ENCODE results near the gene WNT1. TPM values are rescaled to one million over a fixed set of nuclear protein-coding genes. Genes with fewer than 3 reads are reported as not detected.

The WNT1 gene
- total RNA-seq, 2 experiments from 2014 or later: 0.87 to 1.2 TPM

DNA sequence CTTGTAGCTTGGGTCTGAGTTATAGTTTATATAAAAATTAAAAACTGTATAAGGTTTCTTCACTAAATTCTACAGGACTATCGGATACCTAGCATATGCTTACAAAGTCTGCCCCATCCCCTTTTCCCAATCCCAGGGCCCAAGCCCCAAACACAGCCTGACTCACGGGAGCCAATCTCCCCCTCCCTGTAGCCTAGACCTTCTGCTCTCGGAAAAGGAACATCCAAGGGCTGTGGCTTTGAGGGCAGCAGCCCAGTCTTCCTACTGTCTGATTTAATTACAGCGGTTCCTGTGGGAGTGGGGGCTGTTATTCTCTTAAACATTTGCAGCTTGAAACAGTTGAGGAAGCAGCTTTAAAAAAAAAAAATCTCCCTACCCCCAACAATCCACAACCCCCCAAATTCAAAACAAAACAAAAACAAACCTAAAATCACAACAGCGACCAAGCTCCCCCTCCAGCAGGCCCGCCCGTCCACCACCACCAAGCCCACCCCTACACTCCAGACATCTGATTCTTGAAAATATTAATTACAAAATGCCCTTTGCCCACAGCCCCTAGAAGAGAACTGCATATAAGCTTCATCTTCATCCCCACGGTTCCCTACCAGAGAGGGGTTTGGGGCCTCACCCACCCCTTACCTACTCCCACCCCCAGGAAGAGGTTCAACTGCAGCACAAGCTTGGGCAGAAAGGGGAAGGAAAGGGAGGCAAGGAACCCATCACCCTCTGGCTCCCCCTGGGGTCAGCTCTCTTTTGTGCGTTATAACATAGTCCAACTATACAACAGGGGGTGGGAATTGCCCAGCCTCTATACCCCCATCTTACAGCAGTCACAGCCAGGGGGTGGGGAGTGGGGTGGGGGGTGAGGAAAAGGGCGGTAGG, 41.6 kb downstream of the WNT1 start:
- Mint-ChIP-seq H3K9me3 (ENCODE audit: low read depth) (no peaks in the 10 kb centered on the region), H3K4me1 (peaks cover 28% of the 10 kb centered on the region), H3K27ac (peak overlapping the region; percentile 97), H3K36me3 (peaks cover 23% of the 10 kb centered on the region), H3K27me3 (no peaks in the 10 kb centered on the region), H3K4me3 (peak overlapping the region; percentile 86)
- ATAC-seq (no peak), DNase-seq (peak; percentile 73)
- CTCF ChIA-PET: interaction anchor here (0.5 to 3.1 kb wide), 25 partner anchors 9 to 216 kb away, joined by 3 to 41 read pairs (median 4); partner anchors contain the start of genes DDN, FKBP11, RHEBL1 and WNT1

DNA sequence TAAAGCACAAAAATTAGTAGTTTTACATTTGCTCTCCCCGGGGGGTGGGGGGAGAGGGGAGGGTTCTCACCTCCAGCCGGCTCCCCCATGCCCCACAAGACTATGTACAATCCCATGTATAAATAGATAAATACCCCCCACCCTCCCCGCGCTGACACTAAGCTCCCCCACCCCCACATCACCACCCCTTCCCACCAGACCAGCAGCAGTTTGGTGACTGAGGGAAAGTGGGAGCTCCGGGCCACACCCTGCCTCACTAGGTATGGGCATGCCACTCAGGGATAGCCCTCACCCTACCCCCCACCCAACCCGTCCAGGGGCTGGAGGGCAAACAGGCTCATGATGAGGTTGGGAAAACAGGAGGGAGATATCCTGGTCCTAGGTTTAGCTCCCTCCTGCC, 42.3 kb downstream of the WNT1 start:
- CTCF ChIA-PET: interaction anchor here (0.8 to 3.1 kb wide), 16 partner anchors 9 to 113 kb away, joined by 3 to 41 read pairs (median 6); partner anchors contain the start of genes DDN, FKBP11, RHEBL1 and WNT1
- Mint-ChIP-seq H3K4me1 (peaks cover 26% of the 10 kb centered on the region), H3K27ac (no peak overlapping the region)

DNA sequence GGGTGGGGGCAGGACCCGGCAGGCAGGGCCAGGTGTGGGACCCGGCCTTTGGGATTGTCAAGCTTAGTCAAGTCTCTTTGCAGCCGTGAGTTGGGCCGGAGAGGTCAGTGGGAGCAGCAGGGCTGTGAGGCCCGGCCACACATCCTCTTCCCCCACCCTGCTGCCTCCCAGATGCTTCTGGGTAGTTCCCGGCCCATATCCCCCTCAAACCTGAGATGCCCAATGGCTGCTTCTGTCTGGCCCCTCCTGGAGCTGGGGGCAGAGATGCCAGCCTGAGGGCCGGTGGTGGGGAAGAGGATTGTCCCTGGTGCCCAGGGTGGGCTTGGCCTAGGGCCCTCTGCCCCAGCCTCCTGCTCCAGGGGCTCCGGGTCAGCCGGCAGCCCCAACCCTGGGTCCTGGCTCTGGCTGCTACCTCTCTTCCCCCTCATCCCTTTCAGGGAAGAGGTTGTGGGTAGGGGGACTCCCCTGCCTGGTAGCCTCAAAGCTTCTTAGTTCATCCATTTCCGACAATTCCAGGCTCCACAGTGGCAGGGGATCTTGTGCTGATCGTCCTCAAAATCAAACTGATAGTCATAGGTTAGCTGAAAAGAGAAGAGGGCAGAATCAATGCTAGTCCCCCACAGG, 43.3 kb downstream of the WNT1 start:
- CTCF ChIA-PET: interaction anchor here (1.4 to 3.4 kb wide), 4 partner anchors 14 to 26 kb away, joined by 3 to 41 read pairs (median 11); no protein-coding TSS in a partner anchor
- Mint-ChIP-seq H3K9me3 (ENCODE audit: low read depth) (no peaks in the 10 kb centered on the region), H3K4me1 (peaks cover 22% of the 10 kb centered on the region), H3K27ac (peak overlapping the region; percentile 33), H3K27me3 (no peaks in the 10 kb centered on the region), H3K36me3 (peaks cover 32% of the 10 kb centered on the region), H3K4me3 (no peak overlapping the region)
- ATAC-seq (no peak), DNase-seq (no peak)

More for the DNA sequence above, 42.3 kb downstream of the WNT1 start:
- Mint-ChIP-seq H3K4me3 (no peak overlapping the region), H3K9me3 (ENCODE audit: low read depth) (no peaks in the 10 kb centered on the region), H3K36me3 (peaks cover 28% of the 10 kb centered on the region), H3K27me3 (no peaks in the 10 kb centered on the region)
- DNase-seq (no peak), ATAC-seq (no peak)

DNA sequence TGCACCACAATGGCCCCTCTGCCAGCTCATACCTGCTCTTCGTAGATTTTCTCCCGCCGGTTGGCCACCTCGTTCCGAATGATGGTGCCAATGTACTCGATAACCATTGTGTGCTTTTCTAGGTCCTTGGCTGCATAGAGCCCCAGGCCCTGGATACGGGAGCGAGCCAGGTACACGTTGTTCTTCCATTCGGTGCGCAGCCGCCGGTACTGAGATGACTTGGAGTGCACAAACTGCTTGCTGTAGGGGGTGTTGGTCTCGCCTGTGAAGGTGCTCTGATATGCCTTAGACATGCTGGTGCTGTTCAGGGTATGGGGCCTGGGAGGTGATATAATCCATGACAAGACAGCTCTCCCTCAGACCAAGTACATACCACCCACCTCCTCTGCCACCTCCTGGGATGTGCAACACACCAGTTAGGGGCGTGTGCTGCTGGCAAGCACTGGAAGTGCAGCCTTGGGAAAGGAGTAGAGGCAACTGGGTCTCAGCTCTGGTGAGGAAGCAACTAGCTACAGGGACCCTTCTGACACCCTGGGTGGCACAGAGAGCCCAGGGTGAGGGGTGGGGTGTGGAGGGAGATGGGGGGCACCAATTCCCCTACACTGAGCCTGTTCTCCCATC, 44.5 kb downstream of the WNT1 start:
- Mint-ChIP-seq H3K4me1 (peaks cover 13% of the 10 kb centered on the region), H3K27ac (peak overlapping the region; percentile 18), H3K27me3 (no peaks in the 10 kb centered on the region), H3K36me3 (peaks cover 30% of the 10 kb centered on the region), H3K4me3 (no peak overlapping the region), H3K9me3 (ENCODE audit: low read depth) (no peaks in the 10 kb centered on the region)
- no peak for DNase-seq
- ATAC-seq: no peak
- CTCF ChIA-PET: interaction anchor here (1.0 to 3.4 kb wide), 4 partner anchors 21 to 34 kb away, joined by 3 to 14 read pairs (median 3); no protein-coding TSS in a partner anchor

- Mint-ChIP-seq H3K27me3 (no peaks in the 10 kb centered on the region), H3K4me3 (no peak overlapping the region), H3K36me3 (peaks cover 35% of the 10 kb centered on the region), H3K27ac (peak overlapping the region; percentile 26), H3K4me1 (peaks cover 10% of the 10 kb centered on the region), H3K9me3 (ENCODE audit: low read depth) (no peaks in the 10 kb centered on the region)
- no peak for DNase-seq
- ATAC-seq: no peak
- CTCF ChIA-PET: interaction anchor here (1.0 to 3.4 kb wide), 2 partner anchors 20 to 25 kb away, joined by 3 to 14 read pairs; no protein-coding TSS in a partner anchor
Observed at GRCh38 chr12:49023812-49024211, 45.7 kb downstream of the WNT1 start.

- Mint-ChIP-seq H3K36me3 (peaks cover 36% of the 10 kb centered on the region), H3K4me3 (no peak overlapping the region), H3K4me1 (peaks cover 5% of the 10 kb centered on the region), H3K27me3 (no peaks in the 10 kb centered on the region), H3K27ac (no peak overlapping the region), H3K9me3 (ENCODE audit: low read depth) (no peaks in the 10 kb centered on the region)
- CTCF ChIA-PET: interaction anchor here (3.4 kb wide), 1 partner anchor 19 kb away, joined by 14 read pairs; no protein-coding TSS in a partner anchor
- DNase-seq: no peak
- ATAC-seq: no peak
Observed at GRCh38 chr12:49024543-49024942, 46.4 kb downstream of the WNT1 start.

GRCh38 chr12:49025463-49025862, 47.3 kb downstream of the WNT1 start:
- Mint-ChIP-seq H3K27ac (no peak overlapping the region), H3K4me3 (no peak overlapping the region)
- ATAC-seq: no peak

GRCh38 chr12:49026101-49026500, 48.0 kb downstream of the WNT1 start:
- ATAC-seq (no peak), DNase-seq (no peak)
- H3K4me1 Mint-ChIP-seq: no peaks in the 10 kb centered on the region
- H3K36me3 Mint-ChIP-seq: peaks cover 34% of the 10 kb centered on the region
- CTCF ChIA-PET: no interaction called here
- no peaks in the 10 kb centered on the region for H3K9me3 Mint-ChIP-seq (ENCODE audit: low read depth)
- no peak overlapping the region for H3K27ac Mint-ChIP-seq
- H3K27me3 Mint-ChIP-seq: no peaks in the 10 kb centered on the region
- no peak overlapping the region for H3K4me3 Mint-ChIP-seq

More at GRCh38 chr12:49025463-49025862, 47.3 kb downstream of the WNT1 start:
- Mint-ChIP-seq H3K27me3 (no peaks in the 10 kb centered on the region), H3K36me3 (peaks cover 36% of the 10 kb centered on the region), H3K9me3 (ENCODE audit: low read depth) (no peaks in the 10 kb centered on the region), H3K4me1 (no peaks in the 10 kb centered on the region)
- DNase-seq: no peak
- CTCF ChIA-PET: no interaction called here

DNA sequence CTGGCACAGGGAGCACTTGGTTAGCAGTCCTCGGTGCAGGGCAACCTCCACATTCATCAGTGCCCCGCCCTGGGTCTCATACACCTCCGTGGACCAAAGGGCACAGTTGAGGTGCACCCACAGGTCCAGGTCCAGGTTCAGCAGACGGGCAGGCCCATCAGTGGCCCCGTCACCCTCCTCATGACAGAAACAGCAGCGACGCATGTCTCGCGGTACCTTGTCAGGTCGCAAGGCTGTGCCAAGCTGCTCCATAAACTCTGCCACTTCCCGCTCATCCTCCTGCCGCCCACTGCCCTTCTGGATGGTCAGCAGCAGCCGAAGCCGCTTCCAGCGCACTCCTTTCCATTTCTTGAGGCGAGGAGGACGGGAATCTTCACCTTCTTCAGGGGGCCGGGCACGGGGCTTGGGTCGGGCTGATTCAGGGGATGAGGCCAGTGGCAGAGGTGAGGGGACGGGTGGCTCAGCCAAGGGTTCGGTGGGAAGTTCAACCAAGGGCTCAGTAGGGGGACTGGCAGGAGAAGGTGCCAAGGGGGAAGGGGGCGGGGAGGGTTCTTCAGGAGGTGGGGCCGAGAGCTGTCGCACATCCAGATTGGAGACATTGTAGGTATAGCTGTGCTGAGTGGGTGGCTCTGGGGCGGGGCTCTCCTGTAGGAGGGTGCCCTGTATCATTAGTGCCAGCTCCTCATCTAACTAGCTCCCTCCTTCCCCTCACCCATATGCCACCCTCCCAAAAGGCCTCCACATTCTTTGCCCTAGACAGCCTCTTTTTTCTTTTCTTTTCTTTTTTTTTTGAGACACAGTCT, 48.8 kb downstream of the WNT1 start:
- peaks cover 30% of the 10 kb centered on the region for H3K36me3 Mint-ChIP-seq
- H3K9me3 Mint-ChIP-seq (ENCODE audit: low read depth): no peaks in the 10 kb centered on the region
- DNase-seq (no peak), ATAC-seq (no peak)
- CTCF ChIA-PET: interaction anchor here (1.0 to 4.6 kb wide), 2 partner anchors 16 to 174 kb away, joined by 3 to 24 read pairs; no protein-coding TSS in a partner anchor
- no peak overlapping the region for H3K4me3 Mint-ChIP-seq
- no peaks in the 10 kb centered on the region for H3K27me3 Mint-ChIP-seq
- no peaks in the 10 kb centered on the region for H3K4me1 Mint-ChIP-seq
- no peak overlapping the region for H3K27ac Mint-ChIP-seq

DNA sequence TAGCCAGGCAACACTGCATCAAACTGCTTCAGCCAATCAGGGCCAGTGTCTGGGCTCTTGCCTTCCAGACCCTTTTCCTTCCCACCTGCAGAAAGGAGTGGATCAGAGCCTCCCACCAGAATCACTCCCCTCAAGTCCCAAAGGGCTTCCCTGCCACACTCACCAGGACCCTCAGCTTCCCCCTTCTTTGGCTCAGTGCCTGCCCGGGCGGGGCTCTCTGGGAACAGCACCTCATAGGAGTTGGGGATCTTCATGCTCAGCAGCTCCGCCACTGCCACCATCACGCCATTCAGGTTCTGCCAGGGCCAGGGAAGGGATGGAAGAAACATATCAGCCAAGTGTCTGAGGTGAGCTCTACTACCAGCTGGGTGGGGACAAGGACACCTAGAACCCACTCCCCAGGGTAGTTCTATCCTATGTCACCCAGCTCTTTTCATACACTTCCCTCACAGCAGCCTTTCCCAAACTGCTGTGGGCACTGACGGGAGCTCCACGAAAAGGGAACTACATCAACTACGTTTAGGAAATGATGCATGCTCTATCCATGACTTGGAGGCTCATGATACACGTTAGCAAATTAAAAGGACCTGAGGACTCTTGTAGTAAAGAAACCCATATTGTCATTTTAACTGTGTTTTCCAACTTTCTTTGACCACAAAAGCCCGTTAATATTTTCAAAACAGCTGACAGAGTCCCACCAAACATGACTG, 49.9 kb downstream of the WNT1 start:
- H3K4me3 Mint-ChIP-seq: no peak overlapping the region
- ATAC-seq: no peak
- no peaks in the 10 kb centered on the region for H3K4me1 Mint-ChIP-seq
- H3K27me3 Mint-ChIP-seq: no peaks in the 10 kb centered on the region
- H3K27ac Mint-ChIP-seq: peak overlapping the region; percentile 31
- CTCF ChIA-PET: interaction anchor here (4.6 kb wide), 1 partner anchor 15 kb away, joined by 24 read pairs; no protein-coding TSS in a partner anchor
- DNase-seq: no peak
- peaks cover 22% of the 10 kb centered on the region for H3K36me3 Mint-ChIP-seq
- H3K9me3 Mint-ChIP-seq (ENCODE audit: low read depth): no peaks in the 10 kb centered on the region

GRCh38 chr12:49028666-49029275, 50.6 kb downstream of the WNT1 start:
- peaks cover 22% of the 10 kb centered on the region for H3K36me3 Mint-ChIP-seq
- CTCF ChIA-PET: interaction anchor here (1.4 to 4.6 kb wide), 2 partner anchors 15 to 37 kb away, joined by 3 to 24 read pairs; no protein-coding TSS in a partner anchor
- no peaks in the 10 kb centered on the region for H3K4me1 Mint-ChIP-seq
- H3K4me3 Mint-ChIP-seq: no peak overlapping the region
- peak overlapping the region; percentile 36 for H3K27ac Mint-ChIP-seq
- ATAC-seq (no peak), DNase-seq (no peak)
- no peaks in the 10 kb centered on the region for H3K27me3 Mint-ChIP-seq
- H3K9me3 Mint-ChIP-seq (ENCODE audit: low read depth): no peaks in the 10 kb centered on the region

Measured in activated CD8-positive, alpha-beta memory T cell treated with anti-CD3 and anti-CD28 coated beads, Interleukin-2, amount 10 ng/mL, durations not matched to agents 7 days and 5 days (primary cell).